Neural cell (in vitro differentiated cells): ENCODE data around the gene MCC. TPM values are rescaled to one million over a fixed set of nuclear protein-coding genes. Genes with fewer than 3 reads are reported as not detected.

Source experiments
- H2AFZ ChIP-seq: fragments of 200-600, 300-800 bp; sonication (generic), shearing (Covaris generic); 2 replicates; pipeline ENCODE4 v1.6.0; 2014; ENCODE audit warnings: low read depth, mild to moderate bottlenecking, antibody characterized with exemption, low read length, moderate library complexity
- H3F3A ChIP-seq: fragments of 200-600 bp; shearing (Covaris generic); 2 replicates; pipeline ENCODE4 v1.6.1; 2016; ENCODE audit warnings: mild to moderate bottlenecking, moderate library complexity, mixed read lengths, antibody characterized with exemption, low read length; ENCODE audit not compliant: insufficient read depth, poor library complexity, severe bottlenecking
- H3K27ac ChIP-seq: fragments of 200-600, 300-800 bp; sonication (generic), shearing (Covaris generic); 2 replicates; pipeline ENCODE4 v1.5.1; 2014; ENCODE audit warnings: mild to moderate bottlenecking, low read length, moderate library complexity
- H3K27me3 ChIP-seq: fragments of 300-800, 200-600 bp; sonication (generic), shearing (Covaris generic); 2 replicates; pipeline ENCODE4 v1.6.0; 2014; ENCODE audit warnings: mild to moderate bottlenecking, low read depth, low read length, moderate library complexity; ENCODE audit not compliant: insufficient read depth
- H3K36me3 ChIP-seq: fragments of 300-800, 200-600 bp; sonication (generic), shearing (Covaris generic); 2 replicates; pipeline ENCODE4 v1.5.1; 2014; ENCODE audit warnings: mild to moderate bottlenecking, antibody characterized with exemption, low read length, moderate library complexity; ENCODE audit not compliant: insufficient read depth
- H3K4me2 ChIP-seq: fragments of 300-800, 200-600 bp; sonication (generic), shearing (Covaris generic); 2 replicates; pipeline ENCODE4 v1.6.0; 2014; ENCODE audit warnings: mild to moderate bottlenecking, low read length
- H3K4me3 ChIP-seq: fragments of 300-800, 200-600 bp; sonication (generic), shearing (Covaris generic); 2 replicates; pipeline ENCODE4 v1.5.1; 2014; ENCODE audit warnings: mild to moderate bottlenecking, low read length, moderate library complexity
- H3K79me2 ChIP-seq: fragments of 200-600 bp; shearing (Covaris generic); replicated peaks from 2 replicates; pipeline ENCODE4 v1.6.0; 2014; ENCODE audit warnings: mild to moderate bottlenecking, low read length, moderate library complexity; ENCODE audit not compliant: insufficient read depth
- H3K9ac ChIP-seq: fragments of 300-800, 200-600 bp; sonication (generic), shearing (Covaris generic); 2 replicates; pipeline ENCODE4 v1.6.1; 2016; ENCODE audit warnings: mild to moderate bottlenecking, low read length, mixed read lengths
- H3K9me2 ChIP-seq: fragments of 200-600 bp; shearing (Covaris generic); 2 replicates; pipeline ENCODE4 v1.6.1; 2016; ENCODE audit warnings: mild to moderate bottlenecking, low read length, mixed read lengths; ENCODE audit not compliant: insufficient read depth
- H3K9me3 ChIP-seq: fragments of 200-600, 300-800 bp; sonication (generic), shearing (Covaris generic); 2 replicates; pipeline ENCODE4 v1.6.1; 2016; ENCODE audit warnings: mild to moderate bottlenecking, mixed run types, low read length, moderate library complexity, mixed read lengths
- H4K20me1 ChIP-seq: fragments of 200-600 bp; shearing (Covaris generic); 2 replicates; pipeline ENCODE4 v1.6.1; 2016; ENCODE audit warnings: mild to moderate bottlenecking, mixed run types; ENCODE audit not compliant: insufficient read depth
- CTCF ChIP-seq: fragments of 450-650 bp; IDR thresholded peaks from 2 replicates; pipeline ENCODE4 v1.5.1; 2014; ENCODE audit warnings: antibody characterized with exemption, mild to moderate bottlenecking, moderate library complexity; ENCODE audit not compliant: poor library complexity, severe bottlenecking
- EP300 ChIP-seq: fragments of 450-650 bp; conservative IDR thresholded peaks from 2 replicates; pipeline ENCODE4 v1.6.1; 2014; ENCODE audit warnings: antibody characterized with exemption, mild to moderate bottlenecking, moderate library complexity; ENCODE audit not compliant: poor library complexity, severe bottlenecking
- EZH2 ChIP-seq: fragments of 200-600, 300-800 bp; shearing (Covaris generic), sonication (generic); IDR thresholded peaks from 2 replicates; pipeline ENCODE4 v1.6.1; 2014; ENCODE audit warnings: antibody characterized with exemption, low read length, borderline replicate concordance, mild to moderate bottlenecking; ENCODE audit not compliant: insufficient read depth, poor library complexity, severe bottlenecking
- MXI1 ChIP-seq: fragments of 450-650 bp; conservative IDR thresholded peaks from 2 replicates; pipeline ENCODE4 v1.6.1; 2014; ENCODE audit warnings: antibody characterized with exemption, mild to moderate bottlenecking; ENCODE audit not compliant: poor library complexity, severe bottlenecking
- POLR2AphosphoS5 ChIP-seq: IDR thresholded peaks from 2 replicates; pipeline ENCODE4 v1.6.1; 2012
- RAD21 ChIP-seq: fragments of 450-650 bp; conservative IDR thresholded peaks from 2 replicates; pipeline ENCODE4 v1.6.1; 2014; ENCODE audit warnings: antibody characterized with exemption, mild to moderate bottlenecking, moderate library complexity
- REST ChIP-seq: IDR thresholded peaks from 2 replicates; pipeline ENCODE4 v1.6.1; 2012; ENCODE audit warnings: borderline replicate concordance
- SMC3 ChIP-seq: fragments of 450-650 bp; conservative IDR thresholded peaks from 2 replicates; pipeline ENCODE4 v1.6.1; 2014; ENCODE audit warnings: antibody characterized with exemption, mild to moderate bottlenecking, moderate library complexity; ENCODE audit not compliant: poor library complexity
- TAF1 ChIP-seq: IDR thresholded peaks from 2 replicates; pipeline ENCODE4 v1.6.1; 2012; ENCODE audit warnings: low read depth
- polyA plus RNA-seq: library from polyadenylated mRNA; depleted of rRNA; stranded (reverse); fragments of >200 nt; gene quantifications from 2 replicates; pipeline ENCODE4 v1.2.3, GENCODE V29; 2014

MCC gene
- polyA plus RNA-seq, 1 donor from 2014 or later: 2.2 TPM

- Histone ChIP-seq H3K4me3 (no peak overlapping the region), H3K36me3 (no peaks in the 10 kb centered on the region), H3K27me3 (no peaks in the 10 kb centered on the region), H3K9me3 (no peaks in the 10 kb centered on the region), H3K27ac (no peak overlapping the region), H3K9ac (no peak overlapping the region), H3F3A (no peaks in the 10 kb centered on the region), H3K79me2 (no peaks in the 10 kb centered on the region), H3K9me2 (no peaks in the 10 kb centered on the region), H4K20me1 (no peaks in the 10 kb centered on the region), H2AFZ (no peak overlapping the region), H3K4me2 (no peak overlapping the region)
- TF ChIP-seq REST (no peak), TAF1 (no peak), CTCF (no peak), EP300 (no peak)
These were observed 311.5 kb downstream of the MCC start for GRCh38 chr5:113176734-113177133.

GRCh38 chr5:113176196-113176595 is 312.1 kb downstream of the MCC start:
- Histone ChIP-seq H3K36me3 (no peaks in the 10 kb centered on the region), H4K20me1 (no peaks in the 10 kb centered on the region), H3K9me3 (no peaks in the 10 kb centered on the region), H3K9me2 (no peaks in the 10 kb centered on the region), H2AFZ (no peak overlapping the region), H3K79me2 (no peaks in the 10 kb centered on the region), H3K4me2 (no peak overlapping the region), H3K27ac (no peak overlapping the region), H3K9ac (no peak overlapping the region), H3F3A (no peaks in the 10 kb centered on the region), H3K27me3 (no peaks in the 10 kb centered on the region), H3K4me3 (no peak overlapping the region)
- no peak for TF ChIP-seq CTCF
- no peak for TF ChIP-seq SMC3
- no peak for TF ChIP-seq POLR2AphosphoS5
- no peak for TF ChIP-seq RAD21
- no peak for TF ChIP-seq REST
- no peak for TF ChIP-seq TAF1
- no peak for TF ChIP-seq EZH2
- TF ChIP-seq EP300: no peak
- TF ChIP-seq MXI1: no peak
